Endothelial cell of umbilical vein (primary cell): Measurements from ENCODE around the gene EPHA4. TPM values are rescaled to one million over a fixed set of nuclear protein-coding genes. Genes with fewer than 3 reads are reported as not detected.
A peak's percentile ranks its signal among the peaks of the same experiment; 100 is the strongest.

ENCODE experiments used
- BruUV-seq: library from RNA; stranded (reverse); fragments of 400-500 nt; replicated peaks from 2 replicates; lab custom pipeline; 2021; lab: Mats Ljungman, UMichigan
- CTCF ChIA-PET: fragments of 300-600, 350-600 bp; sonication (Branson Sonifier 250); formaldehyde crosslinking; loops from one replicate; lab custom pipeline; 2021; ENCODE audit warnings: antibody characterized with exemption, inconsistent platforms; lab: Charles Lee
- POLR2A ChIA-PET: fragments of 300-600, 350-600 bp; sonication (Branson Sonifier 250); formaldehyde crosslinking; loops from one replicate; lab custom pipeline; 2021; ENCODE audit warnings: antibody characterized with exemption, inconsistent platforms; lab: Charles Lee
- DNase-seq: peaks from one replicate; pipeline ENCODE4 v3.0.0-alpha.2; 2011; ENCODE audit warnings: low read depth, low spot score
- FAIRE-seq: peaks from 2 replicates; lab custom pipeline; 2011; peaks lifted over from hg19 to GRCh38; lab: Jason Lieb, UNC
- H2AFZ ChIP-seq: 2 replicates; pipeline ENCODE4 v1.6.0; 2012; ENCODE audit warnings: low read depth, low read length, control low read depth, inconsistent platforms
- H3K27ac ChIP-seq: 2 replicates; pipeline ENCODE4 v1.5.1; 2011; ENCODE audit warnings: low read depth, mild to moderate bottlenecking, control low read depth, low read length, moderate library complexity; ENCODE audit not compliant: insufficient read depth
- H3K27me3 ChIP-seq, 2 experiments: 2 replicates each; pipeline versions ENCODE4 v1.6.0 to v1.6.1; 2011; ENCODE audit warnings: low read length in 2 of 2, mixed read lengths in 1 of 2; ENCODE audit not compliant: control insufficient read depth in 2 of 2, insufficient read depth in 2 of 2
- H3K36me3 ChIP-seq, 2 experiments: 2 replicates in 1 of 2; 3 replicates in 1 of 2; pipeline ENCODE4 v1.5.1; 2011; ENCODE audit warnings: low read length in 2 of 2, mild to moderate bottlenecking in 1 of 2, moderate library complexity in 1 of 2; ENCODE audit not compliant: control insufficient read depth in 2 of 2, insufficient read depth in 2 of 2; ENCODE audit errors: extremely low read depth in 1 of 2
- H3K4me1 ChIP-seq: 3 replicates; pipeline ENCODE4 v1.5.1; 2011; ENCODE audit warnings: mild to moderate bottlenecking, low read length; ENCODE audit not compliant: control insufficient read depth, insufficient read depth; ENCODE audit errors: extremely low read depth
- H3K4me2 ChIP-seq: 2 replicates; pipeline ENCODE4 v1.6.1; 2011; ENCODE audit warnings: low read length, control low read depth, mixed read lengths; ENCODE audit not compliant: insufficient read depth
- H3K4me3 ChIP-seq, 3 experiments: fragments of 200-600 bp in 1 of 3; sonication (generic), shearing (Covaris generic) in 1 of 3; replicated peaks in 1 of 3; 2 replicates each; pipeline ENCODE4 v1.5.1; 2011 to 2016; ENCODE audit warnings: control low read depth in 3 of 3, low read length in 3 of 3, mild to moderate bottlenecking in 2 of 3, inconsistent platforms in 1 of 3, low read depth in 1 of 3, moderate library complexity in 1 of 3; ENCODE audit not compliant: insufficient read depth in 1 of 3
- H3K79me2 ChIP-seq: 2 replicates; pipeline ENCODE4 v1.6.0; 2012; ENCODE audit warnings: low read length, inconsistent platforms; ENCODE audit not compliant: control insufficient read depth, insufficient read depth
- H3K9ac ChIP-seq: replicated peaks from 2 replicates; pipeline ENCODE3; 2011; ENCODE audit warnings: low read length, control low read depth; ENCODE audit not compliant: insufficient read depth; ENCODE audit errors: extremely low read depth
- H3K9me1 ChIP-seq: replicated peaks from 3 replicates; pipeline ENCODE4 v1.6.0; 2011; ENCODE audit warnings: mild to moderate bottlenecking, low read length; ENCODE audit not compliant: control insufficient read depth, insufficient read depth; ENCODE audit errors: extremely low read depth
- H3K9me3 ChIP-seq: replicated peaks from 2 replicates; pipeline ENCODE4 v1.5.1; 2012; ENCODE audit warnings: low read length, inconsistent platforms; ENCODE audit not compliant: control insufficient read depth, insufficient read depth
- H4K20me1 ChIP-seq: replicated peaks from 2 replicates; pipeline ENCODE3; 2011; ENCODE audit warnings: mild to moderate bottlenecking, low read length; ENCODE audit not compliant: control insufficient read depth, insufficient read depth; ENCODE audit errors: extremely low read depth
- EZH2 ChIP-seq: IDR thresholded peaks from 2 replicates; pipeline ENCODE4 v1.6.1; 2012; ENCODE audit warnings: borderline replicate concordance, low read depth, mild to moderate bottlenecking, moderate library complexity, low read length, inconsistent platforms; ENCODE audit not compliant: severe bottlenecking
- FOS ChIP-seq: IDR thresholded peaks from 2 replicates; pipeline ENCODE4 v1.6.1; 2011; ENCODE audit warnings: mild to moderate bottlenecking, low read length, moderate library complexity, borderline replicate concordance; ENCODE audit not compliant: insufficient read depth
- GATA2 ChIP-seq: IDR thresholded peaks from 2 replicates; pipeline ENCODE4 v1.7.0; 2011; ENCODE audit warnings: low read depth, mild to moderate bottlenecking, moderate library complexity, mixed read lengths, low read length; ENCODE audit not compliant: insufficient read length, insufficient read depth
- MAX ChIP-seq: IDR thresholded peaks from 2 replicates; pipeline ENCODE4 v1.6.1; 2011; ENCODE audit not compliant: insufficient read depth, insufficient read length
- MYC ChIP-seq: IDR thresholded peaks from one replicate; pipeline ENCODE4 v1.6.1; 2011; ENCODE audit warnings: mild to moderate bottlenecking, low read depth, low read length
- POLR2A ChIP-seq: IDR thresholded peaks from 2 replicates; pipeline ENCODE4 v1.6.1; 2012; ENCODE audit warnings: low read depth, mild to moderate bottlenecking, control low read depth, low read length
- POLR2AphosphoS5 ChIP-seq: IDR thresholded peaks from 2 replicates; pipeline ENCODE4 v1.6.1; 2012; ENCODE audit warnings: low read depth, mild to moderate bottlenecking, control low read depth, low read length, moderate library complexity; ENCODE audit not compliant: insufficient read depth
- dilution Hi-C: fragments of 300-500 bp; cut with MboI; formaldehyde crosslinking; loops from one replicate; pipeline ENCODE4 v1.15.0; 2019; ENCODE audit warnings: low sequenced_read_pairs; ENCODE audit not compliant: extremely low pct_ligation_motif_present
- intact Hi-C: fragments of 100-400 bp; cut with micrococcal nuclease; formaldehyde crosslinking; loops from one replicate; pipeline ENCODE4 v1.10.0; 2022
- polyA plus RNA-seq, 4 experiments: library from polyadenylated mRNA; depleted of rRNA in 3 of 4; stranded (reverse) in 3 of 4; unstranded in 1 of 4; fragments of >200 nt; gene quantifications; 2 replicates each; pipeline versions ENCODE4 v1.2.1 to v1.2.3, GENCODE V29; 2011 to 2012; ENCODE audit warnings: missing spikeins in 1 of 4
- total RNA-seq: library from RNA; stranded (reverse); gene quantifications from 2 replicates; pipeline ENCODE4 v1.2.3, GENCODE V29; 2021

The EPHA4 gene
- total and polyA plus RNA-seq, 2 donors (not counting 3 experiments of a cell fraction or from before 2014, with no cell fraction given): 11.9 to 19.8 TPM

GRCh38 chr2:221435171-221435570, 136.9 kb downstream of the EPHA4 start:
- intact Hi-C loops (loop anchor here (2.0 kb wide), 1 partner anchor 68 kb away; no protein-coding TSS in a partner anchor), dilution Hi-C loops (no loop called here)
- ChIA-PET POLR2A (no interaction called here), CTCF (interaction anchor here (0.7 to 2.0 kb wide), 5 partner anchors 9 to 136 kb away, joined by 3 to 21 read pairs (median 4); no protein-coding TSS in a partner anchor)
- BruUV-seq: no TSS peak
- TF ChIP-seq FOS: no peak
- TF ChIP-seq POLR2AphosphoS5: no peak
- no peak for TF ChIP-seq MAX
- no peak for TF ChIP-seq POLR2A
- TF ChIP-seq EZH2: no peak
- TF ChIP-seq GATA2: no peak
- no peak for TF ChIP-seq MYC
- no peak overlapping the region for H3K27ac ChIP-seq
- H2AFZ ChIP-seq: no peak overlapping the region
- no peaks in the 10 kb centered on the region for H4K20me1 ChIP-seq
- H3K27me3 ChIP-seq: no peaks in the 10 kb centered on the region
- no peak overlapping the region for H3K9ac ChIP-seq
- no peaks in the 10 kb centered on the region for H3K79me2 ChIP-seq
- H3K9me1 ChIP-seq: no peaks in the 10 kb centered on the region
- DNase-seq: no peak
- FAIRE-seq: no peak
- H3K9me3 ChIP-seq: no peaks in the 10 kb centered on the region
- H3K4me2 ChIP-seq: no peak overlapping the region
- peaks cover 12% of the 10 kb centered on the region for H3K4me1 ChIP-seq
- no peak overlapping the region for H3K4me3 ChIP-seq
- no peaks in the 10 kb centered on the region for H3K36me3 ChIP-seq

- H3K27ac ChIP-seq: peak overlapping the region; percentile 25
- dilution Hi-C loops: no loop called here
- peaks cover 22% of the 10 kb centered on the region for H3K4me1 ChIP-seq
- ChIA-PET CTCF (interaction anchor here (0.9 to 2.0 kb wide), 9 partner anchors 10 to 137 kb away, joined by 3 to 21 read pairs (median 4); no protein-coding TSS in a partner anchor), POLR2A (interaction anchor here (1.9 kb wide), 1 partner anchor 10 kb away, joined by 4 read pairs; no protein-coding TSS in a partner anchor)
- no peaks in the 10 kb centered on the region for H4K20me1 ChIP-seq
- peak overlapping the region; percentile 50 for H3K4me2 ChIP-seq
- H3K9me1 ChIP-seq: no peaks in the 10 kb centered on the region
- DNase-seq (peak; percentile 64), FAIRE-seq (peak; percentile 75)
- no peaks in the 10 kb centered on the region for H3K27me3 ChIP-seq
- intact Hi-C loops: loop anchor here (1.0 to 2.0 kb wide), 2 partner anchors 10 to 69 kb away; no protein-coding TSS in a partner anchor
- H3K36me3 ChIP-seq: peaks cover 0 to 2% of the 10 kb centered on the region in 2 experiments
- H2AFZ ChIP-seq: peak overlapping the region; percentile 58
- TF ChIP-seq MAX: no peak
- TF ChIP-seq MYC: no peak
- no peaks in the 10 kb centered on the region for H3K9me3 ChIP-seq
- BruUV-seq: no TSS peak
- H3K79me2 ChIP-seq: no peaks in the 10 kb centered on the region
- no peak overlapping the region for H3K9ac ChIP-seq
- H3K4me3 ChIP-seq: no peak overlapping the region
These were observed 138.0 kb downstream of the EPHA4 start for GRCh38 chr2:221434142-221434541.
